Stimulated activated memory B cell treated with anti-CD40 and anti-IgM and Interleukin-4, amounts not matched to agents 10 μg/mL and 1 μg/mL and 100 μg/mL, for 72 hours (primary cell): Measurements from ENCODE around the gene GSTA2.
"Not testable (repeated sequence)": the region's sequence is repeated elsewhere in the genome, so short reads cannot be mapped to it uniquely, and the experiment has no call there.

Source experiments
- ATAC-seq: fragments of 150-1000 bp; cut with Tn5 transposase; 2 replicates; pipeline ENCODE4 v1.10.0; 2021
- H3K27ac Mint-ChIP-seq: one replicate; pipeline ENCODE4 v1.8.0; 2022; ENCODE audit warnings: mild to moderate bottlenecking, mixed read lengths
- H3K27me3 Mint-ChIP-seq: one replicate; pipeline ENCODE4 v1.8.0; 2022; ENCODE audit warnings: mixed read lengths
- H3K36me3 Mint-ChIP-seq: one replicate; pipeline ENCODE4 v1.8.0; 2022; ENCODE audit warnings: mixed read lengths
- H3K4me1 Mint-ChIP-seq: one replicate; pipeline ENCODE4 v1.8.0; 2022; ENCODE audit warnings: mixed read lengths
- H3K4me3 Mint-ChIP-seq: one replicate; pipeline ENCODE4 v1.8.0; 2022; ENCODE audit warnings: mild to moderate bottlenecking, moderate library complexity, mixed read lengths
- H3K9me3 Mint-ChIP-seq: one replicate; pipeline ENCODE4 v1.8.0; 2022; ENCODE audit warnings: mixed read lengths

Gene GSTA2

DNA sequence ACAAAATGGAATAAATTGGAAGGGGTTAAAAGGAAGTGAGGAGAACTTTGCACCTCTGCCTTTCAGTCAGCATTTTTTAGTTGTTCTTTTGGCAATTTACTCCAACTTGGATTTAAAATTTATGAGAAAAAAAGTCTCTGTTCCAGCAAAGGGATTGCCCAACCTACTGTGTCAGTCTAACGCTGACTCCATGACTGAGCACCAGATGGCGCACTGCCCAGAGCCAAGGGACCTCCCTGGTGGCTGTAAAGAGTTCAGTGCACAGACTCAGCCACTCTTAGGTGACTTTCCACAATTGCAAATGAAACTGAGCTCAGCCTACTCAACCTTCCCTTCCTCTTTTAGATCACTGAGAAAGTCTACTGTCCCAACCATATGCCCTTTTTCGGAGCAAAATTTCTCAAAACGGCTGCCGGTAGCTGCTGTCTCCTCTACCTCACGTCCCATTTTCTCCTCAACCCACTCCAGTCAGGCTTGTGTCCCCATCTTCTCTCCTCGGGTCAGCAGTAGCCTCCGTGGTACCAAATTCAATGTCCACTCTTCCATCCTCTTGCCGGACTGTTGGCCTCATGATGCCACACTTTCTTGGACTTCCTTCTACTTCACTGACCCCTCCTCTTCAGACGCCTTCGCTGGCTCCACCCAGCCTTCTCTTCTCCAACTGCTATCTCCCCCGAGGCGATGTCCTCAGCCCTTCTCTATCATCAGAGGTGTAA is 38.7 kb downstream of the GSTA2 start:
- H3K4me3 Mint-ChIP-seq: peak overlapping the region; percentile 12
- ATAC-seq: peak; percentile 95
- peak overlapping the region; percentile 57 for H3K27ac Mint-ChIP-seq
- H3K4me1 Mint-ChIP-seq: peaks cover 8% of the 10 kb centered on the region
- no peaks in the 10 kb centered on the region for H3K9me3 Mint-ChIP-seq
- no peaks in the 10 kb centered on the region for H3K36me3 Mint-ChIP-seq
- H3K27me3 Mint-ChIP-seq: no peaks in the 10 kb centered on the region

DNA sequence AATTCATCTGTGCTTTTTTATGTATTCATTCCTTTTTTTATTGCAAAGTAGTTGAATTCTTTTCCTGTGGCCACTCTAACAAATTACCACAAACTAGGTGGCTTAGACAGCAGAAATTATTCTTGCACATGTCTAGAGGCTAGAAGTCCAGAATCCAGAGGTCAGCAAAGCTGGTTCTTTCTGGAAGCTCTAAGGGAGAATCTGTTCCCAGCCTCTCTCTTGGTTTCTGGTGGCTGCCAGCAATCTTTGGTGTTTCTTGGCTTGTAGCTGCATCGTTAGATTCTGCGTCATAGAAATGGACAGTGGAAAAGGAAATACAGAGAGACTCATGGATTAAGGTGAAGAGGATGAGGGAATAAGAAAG is 39.3 kb downstream of the GSTA2 start:
- Mint-ChIP-seq H3K4me1 (peaks cover 8% of the 10 kb centered on the region), H3K4me3 (no peak overlapping the region), H3K36me3 (no peaks in the 10 kb centered on the region), H3K9me3 (no peaks in the 10 kb centered on the region), H3K27me3 (no peaks in the 10 kb centered on the region), H3K27ac (no peak overlapping the region)
- no peak for ATAC-seq

DNA sequence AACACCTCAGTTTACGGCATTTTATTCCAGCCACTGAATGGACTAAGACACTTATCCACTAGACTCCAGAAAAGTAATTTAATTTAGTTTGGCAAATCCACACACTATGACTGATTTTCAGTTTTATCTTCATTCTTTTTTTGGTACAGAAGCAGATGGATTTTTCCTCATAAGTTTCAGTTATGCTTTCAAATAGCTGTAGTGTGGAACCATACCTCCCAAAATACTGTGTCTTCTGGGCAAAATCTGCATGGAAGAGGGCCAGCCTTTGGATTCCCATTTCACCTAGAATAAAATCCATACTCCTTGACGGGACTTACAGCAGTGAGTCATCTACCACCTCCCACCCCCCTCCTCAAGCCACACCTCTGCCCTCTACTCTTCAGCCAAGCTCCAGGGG is 43.0 kb downstream of the GSTA2 start:
- Mint-ChIP-seq H3K27ac (no peak overlapping the region), H3K36me3 (no peaks in the 10 kb centered on the region), H3K4me1 (peaks cover 8% of the 10 kb centered on the region), H3K27me3 (peaks cover 10% of the 10 kb centered on the region), H3K9me3 (no peaks in the 10 kb centered on the region), H3K4me3 (no peak overlapping the region)
- no peak for ATAC-seq

DNA sequence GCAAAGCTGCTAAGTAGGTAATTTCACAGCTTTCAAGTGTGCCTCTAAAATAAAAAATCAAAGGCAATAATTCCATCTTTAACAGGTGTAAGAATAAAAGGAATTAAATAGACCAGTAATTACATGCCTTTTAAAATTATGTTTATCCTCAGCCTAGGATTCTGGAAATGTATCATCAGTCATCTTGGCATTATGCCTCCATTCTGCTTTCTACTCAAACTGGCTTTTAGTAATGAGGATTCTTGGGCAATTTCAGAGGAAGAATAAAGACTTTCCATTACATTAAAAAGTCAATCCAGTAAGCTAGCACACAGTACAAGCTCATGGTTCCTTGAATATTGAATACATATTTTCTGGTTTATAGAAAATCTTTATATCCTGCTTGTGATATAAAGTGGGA is 44.7 kb downstream of the GSTA2 start:
- no peak for ATAC-seq
- Mint-ChIP-seq H3K4me1 (no peaks in the 10 kb centered on the region), H3K36me3 (no peaks in the 10 kb centered on the region), H3K4me3 (no peak overlapping the region), H3K27ac (no peak overlapping the region), H3K27me3 (peaks cover 10% of the 10 kb centered on the region), H3K9me3 (no peaks in the 10 kb centered on the region)

DNA sequence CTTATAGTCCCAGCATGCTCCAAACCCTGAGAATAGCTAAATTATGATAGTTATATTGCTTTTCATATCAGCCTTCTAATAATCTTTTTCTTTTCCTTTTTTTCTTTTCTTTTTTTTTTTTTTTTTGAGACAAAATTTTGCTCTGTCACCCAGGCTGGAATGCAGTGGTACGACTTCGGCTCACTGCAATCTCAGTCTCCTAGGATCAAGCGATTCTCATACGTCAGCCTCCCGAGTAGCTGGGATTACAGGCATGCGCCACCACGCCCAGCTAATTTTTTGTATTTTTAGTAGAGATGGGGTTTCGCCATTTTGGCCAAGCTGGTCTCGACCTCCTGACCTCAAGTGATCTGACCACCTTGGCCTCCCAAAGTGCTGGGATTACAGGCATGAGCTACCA is 48.5 kb downstream of the GSTA2 start:
- not testable (repeated sequence) for H3K4me3 Mint-ChIP-seq, H3K27me3 Mint-ChIP-seq, H3K27ac Mint-ChIP-seq, H3K9me3 Mint-ChIP-seq, H3K36me3 Mint-ChIP-seq, ATAC-seq, H3K4me1 Mint-ChIP-seq

DNA sequence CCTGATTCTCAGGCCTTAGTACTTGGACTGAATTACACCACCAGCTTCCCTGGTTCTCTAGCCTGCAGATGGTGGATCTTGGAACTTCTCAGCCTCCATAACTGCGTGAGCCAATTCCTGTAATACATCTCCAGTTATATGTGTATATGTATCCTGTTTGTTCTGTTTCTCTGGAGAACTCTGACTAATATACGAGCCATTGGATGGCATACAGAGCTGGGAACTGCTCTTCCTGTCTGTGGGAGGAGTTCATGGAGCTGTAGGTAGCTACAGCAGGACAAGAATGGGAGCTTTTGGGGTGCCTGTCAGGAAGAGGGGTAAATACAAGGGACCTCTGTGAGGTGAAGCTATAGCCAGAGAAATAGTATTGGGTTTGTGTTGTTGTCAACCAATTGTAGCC is 51.1 kb downstream of the GSTA2 start:
- no peak for ATAC-seq
- no peak overlapping the region for H3K4me3 Mint-ChIP-seq
- H3K27ac Mint-ChIP-seq: no peak overlapping the region
- H3K36me3 Mint-ChIP-seq: no peaks in the 10 kb centered on the region
- no peaks in the 10 kb centered on the region for H3K9me3 Mint-ChIP-seq
- no peaks in the 10 kb centered on the region for H3K4me1 Mint-ChIP-seq
- H3K27me3 Mint-ChIP-seq: peaks cover 10% of the 10 kb centered on the region

DNA sequence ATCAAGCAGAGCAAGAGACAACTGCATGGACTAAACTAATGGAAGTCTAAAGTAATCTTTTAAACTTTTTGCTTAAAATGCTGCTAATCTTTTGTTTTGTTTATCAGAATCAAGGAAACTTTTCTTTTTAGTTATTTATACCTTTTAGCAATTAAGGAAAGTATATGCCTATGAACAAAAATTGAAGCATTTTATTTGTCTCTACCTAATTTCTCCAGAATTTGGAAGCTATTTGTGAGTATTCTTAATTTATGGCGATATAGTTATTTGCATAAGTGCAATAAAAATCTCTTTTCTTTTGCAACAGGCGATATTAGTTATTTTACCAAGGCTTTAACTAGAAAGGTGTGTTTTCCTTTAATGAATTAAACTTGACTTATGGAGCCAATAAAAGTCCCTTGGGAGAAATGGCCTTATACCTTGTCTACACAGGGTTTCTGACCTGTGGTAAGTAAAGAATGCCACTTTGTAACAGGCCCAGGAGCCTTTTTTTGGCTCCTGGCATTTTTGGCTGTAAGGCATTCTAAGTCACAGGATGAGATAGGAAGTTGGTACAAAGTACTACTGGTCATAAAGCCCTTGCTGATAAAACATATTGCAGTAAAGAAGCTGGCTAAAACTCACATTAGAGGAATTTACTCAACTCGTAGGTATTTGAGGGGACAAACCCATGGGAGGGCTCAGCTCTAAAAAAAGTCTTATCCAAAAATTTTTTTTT is 55.2 kb downstream of the GSTA2 start:
- no peak for ATAC-seq
- H3K27me3 Mint-ChIP-seq: no peaks in the 10 kb centered on the region
- no peaks in the 10 kb centered on the region for H3K4me1 Mint-ChIP-seq
- no peaks in the 10 kb centered on the region for H3K36me3 Mint-ChIP-seq
- no peak overlapping the region for H3K27ac Mint-ChIP-seq
- no peak overlapping the region for H3K4me3 Mint-ChIP-seq
- no peaks in the 10 kb centered on the region for H3K9me3 Mint-ChIP-seq

DNA sequence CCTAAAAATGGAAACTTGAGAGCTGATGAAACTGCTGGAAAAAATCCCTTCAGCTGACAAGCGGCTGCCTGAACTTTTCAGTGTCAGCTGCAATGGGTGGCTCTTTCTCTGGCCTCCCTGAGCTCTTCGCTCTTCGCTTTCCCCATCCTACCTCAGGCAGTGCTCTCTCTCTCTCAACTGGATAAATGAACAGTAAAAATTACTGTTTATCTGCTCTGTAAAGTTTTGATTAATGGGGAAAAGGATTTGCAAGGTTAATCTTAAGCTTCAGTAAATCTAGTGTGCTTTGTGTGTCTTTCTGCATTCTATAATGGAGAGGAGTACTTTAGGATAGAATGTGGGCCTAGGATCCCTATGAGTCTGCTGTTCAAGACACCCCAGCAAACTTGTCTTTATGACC is 57.3 kb downstream of the GSTA2 start:
- Mint-ChIP-seq H3K36me3 (no peaks in the 10 kb centered on the region), H3K9me3 (no peaks in the 10 kb centered on the region), H3K27me3 (no peaks in the 10 kb centered on the region), H3K27ac (no peak overlapping the region), H3K4me1 (no peaks in the 10 kb centered on the region), H3K4me3 (no peak overlapping the region)
- ATAC-seq: no peak

DNA sequence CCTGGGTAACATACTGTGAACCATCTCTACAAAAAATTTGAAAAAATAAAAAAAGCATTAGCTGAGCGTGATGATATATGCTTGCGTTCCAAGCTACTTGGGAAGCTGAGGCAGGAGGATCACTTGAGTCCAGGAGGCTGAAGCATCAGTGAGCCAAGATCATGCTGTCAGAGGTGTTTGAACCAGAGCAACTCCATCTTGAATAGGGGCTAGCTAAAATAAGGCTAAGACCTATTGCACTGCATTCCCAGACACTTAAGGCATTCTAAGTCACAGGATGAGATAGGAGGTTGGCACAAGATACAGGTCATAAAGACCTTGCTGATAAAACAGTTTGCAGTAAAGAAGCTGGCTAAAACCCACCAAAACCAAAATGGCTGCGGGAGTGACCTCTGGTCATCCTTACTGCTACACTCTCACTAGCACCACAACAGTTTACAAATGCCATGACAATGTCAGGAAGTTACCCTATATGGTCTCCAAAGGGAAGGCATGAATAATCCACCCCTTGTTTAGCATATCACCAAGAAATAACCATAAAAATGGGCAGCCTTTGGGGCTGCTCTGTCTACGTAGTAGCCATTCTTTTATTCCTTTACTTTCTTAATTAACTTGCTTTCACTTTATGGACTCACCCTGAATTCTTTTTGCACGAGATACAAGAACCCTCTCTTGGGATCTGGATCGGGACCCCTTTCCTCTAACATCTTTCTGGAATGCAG is 58.3 kb downstream of the GSTA2 start:
- not testable (repeated sequence) for H3K27me3 Mint-ChIP-seq, H3K27ac Mint-ChIP-seq, H3K4me1 Mint-ChIP-seq, H3K9me3 Mint-ChIP-seq, ATAC-seq, H3K36me3 Mint-ChIP-seq, H3K4me3 Mint-ChIP-seq

DNA sequence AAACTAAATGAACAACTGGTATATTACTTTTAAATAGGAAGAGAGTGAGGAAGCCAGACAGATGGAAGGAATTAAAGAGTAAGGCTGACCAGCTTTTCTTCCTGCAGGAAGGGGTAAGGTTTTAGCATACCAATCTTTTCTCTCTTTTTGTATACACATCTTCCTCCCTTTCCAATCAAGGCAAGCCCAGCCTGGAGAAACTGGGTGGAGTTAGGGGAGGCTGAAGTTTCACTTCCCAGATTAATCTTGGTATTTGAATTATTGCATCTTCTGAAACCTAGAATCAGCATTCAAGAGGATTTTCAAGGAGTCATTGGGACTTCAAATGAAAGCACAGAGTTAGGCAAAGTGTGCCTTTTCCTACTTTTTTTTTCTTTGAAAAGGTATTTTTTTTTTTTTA is 59.2 kb downstream of the GSTA2 start:
- Mint-ChIP-seq H3K27me3 (no peaks in the 10 kb centered on the region), H3K4me1 (no peaks in the 10 kb centered on the region), H3K36me3 (no peaks in the 10 kb centered on the region)

More for the DNA sequence above, 59.2 kb downstream of the GSTA2 start:
- no peak for ATAC-seq
- Mint-ChIP-seq H3K4me3 (no peak overlapping the region), H3K9me3 (no peaks in the 10 kb centered on the region), H3K27ac (no peak overlapping the region)
